GM21576 (cell line): Measurements from ENCODE around the gene PNPLA7.
"Not testable (repeated sequence)": the region's sequence is repeated elsewhere in the genome, so short reads cannot be mapped to it uniquely, and the experiment has no call there.

ENCODE experiments used
- ATAC-seq: cut with Tn5 transposase; IDR thresholded peaks from one replicate; pipeline ENCODE4 v1.9.1; 2021; ENCODE audit warnings: mild to moderate bottlenecking, moderate library complexity; ENCODE audit not compliant: unreplicated experiment

The PNPLA7 gene

GRCh38 chr9:137543237-137543963 is 6.8 kb downstream of the PNPLA7 start:
- no peak for ATAC-seq

GRCh38 chr9:137542486-137542885 is 7.7 kb downstream of the PNPLA7 start:
- ATAC-seq = no peak

- no peak for ATAC-seq
Observed at GRCh38 chr9:137540536-137540935, 9.7 kb downstream of the PNPLA7 start.

- no peak for ATAC-seq
Observed at GRCh38 chr9:137538058-137538457, 12.1 kb downstream of the PNPLA7 start.

GRCh38 chr9:137536594-137537131 is 13.5 kb downstream of the PNPLA7 start:
- not testable (repeated sequence) for ATAC-seq

- no peak for ATAC-seq
Observed at GRCh38 chr9:137535120-137535428, 15.1 kb downstream of the PNPLA7 start.

GRCh38 chr9:137534256-137535119 is 15.7 kb downstream of the PNPLA7 start:
- ATAC-seq = no peak

- ATAC-seq = not testable (repeated sequence)
Observed at GRCh38 chr9:137532891-137533468, 17.2 kb downstream of the PNPLA7 start.

GRCh38 chr9:137531099-137531765 is 19.0 kb downstream of the PNPLA7 start:
- no peak for ATAC-seq

- ATAC-seq = no peak
Observed at GRCh38 chr9:137530331-137530730, 19.9 kb downstream of the PNPLA7 start.

GRCh38 chr9:137524981-137525317 is 25.3 kb downstream of the PNPLA7 start:
- ATAC-seq = no peak

- ATAC-seq = no peak
Observed at GRCh38 chr9:137524161-137524980, 25.8 kb downstream of the PNPLA7 start.

GRCh38 chr9:137522746-137523455 is 27.3 kb downstream of the PNPLA7 start:
- ATAC-seq = no peak

- ATAC-seq = no peak
Observed at GRCh38 chr9:137521405-137521985, 28.7 kb downstream of the PNPLA7 start.

GRCh38 chr9:137520614-137521404 is 29.4 kb downstream of the PNPLA7 start:
- ATAC-seq = no peak

- ATAC-seq = no peak
Observed at GRCh38 chr9:137519553-137519952, 30.6 kb downstream of the PNPLA7 start.

- ATAC-seq = not testable (repeated sequence)
Observed at GRCh38 chr9:137518661-137519459, 31.3 kb downstream of the PNPLA7 start.
